Epidermal melanocyte (primary cell): ENCODE data around the gene RHBDD1.

ENCODE experiments used
- DNase-seq: peaks from one replicate; pipeline ENCODE4 v3.0.0; 2011; ENCODE audit warnings: low spot score; ENCODE audit not compliant: insufficient read length

RHBDD1 gene

GRCh38 chr2:227029426-227030105 is 193.7 kb downstream of the RHBDD1 start:
- DNase-seq: no peak

GRCh38 chr2:227030789-227031188 is 194.9 kb downstream of the RHBDD1 start:
- DNase-seq: no peak

- no peak for DNase-seq
These were observed 195.5 kb downstream of the RHBDD1 start for GRCh38 chr2:227031379-227031778.

GRCh38 chr2:227033471-227034148 is 197.8 kb downstream of the RHBDD1 start:
- DNase-seq: no peak

GRCh38 chr2:227035711-227036367 is 200.0 kb downstream of the RHBDD1 start:
- DNase-seq: no peak

- no peak for DNase-seq
These were observed 200.7 kb downstream of the RHBDD1 start for GRCh38 chr2:227036527-227036926.

GRCh38 chr2:227038550-227039189 is 202.8 kb downstream of the RHBDD1 start:
- no peak for DNase-seq

GRCh38 chr2:227043981-227044380 is 208.1 kb downstream of the RHBDD1 start:
- DNase-seq: no peak
